Stomach (tissue), 9 donors: ENCODE measurements around the gene ANKDD1B. TPM values are rescaled to one million over a fixed set of nuclear protein-coding genes. Genes with fewer than 3 reads are reported as not detected.
"Not testable (repeated sequence)": the region's sequence is repeated elsewhere in the genome, so short reads cannot be mapped to it uniquely, and the experiment has no call there.

ENCODE experiments used
- DNase-seq, 2 donors: peaks; one replicate each; pipeline versions ENCODE4 v3.0.0 to v3.0.0-alpha.2; 2013 to 2019
- H3K27ac ChIP-seq, 5 donors: fragments of 200-600 bp in 4 of 5; sonication (generic) in 4 of 5; one replicate each; pipeline ENCODE4 v1.5.1; 2013 to 2019; ENCODE audit warnings: mild to moderate bottlenecking in 1 of 5, moderate library complexity in 1 of 5
- H3K27me3 ChIP-seq, 3 donors: fragments of 200-600 bp; sonication (generic); one replicate each; pipeline ENCODE4 v1.5.1; 2017 to 2019; ENCODE audit warnings: mixed run types in 1 of 3
- H3K36me3 ChIP-seq, 4 donors: fragments of 200-600 bp; sonication (generic); 1 replicate in 3 of 4; 2 replicates in 1 of 4; pipeline ENCODE4 v1.5.1; 2016 to 2019
- H3K4me1 ChIP-seq, 4 donors: fragments of 200-600 bp; sonication (generic); one replicate each; pipeline ENCODE4 v1.5.1; 2016 to 2019
- H3K4me3 ChIP-seq, 4 donors: fragments of 200-600 bp; sonication (generic) in 3 of 4; one replicate each; pipeline ENCODE4 v1.5.1; 2016 to 2019; ENCODE audit warnings: mild to moderate bottlenecking in 1 of 4
- H3K9me3 ChIP-seq, 4 donors: fragments of 200-600 bp; sonication (generic); one replicate each; pipeline ENCODE4 v1.5.1; 2016 to 2019
- CTCF ChIP-seq, 7 experiments: fragments of 450-650 bp in 4 of 7; fragments of 200-600 bp in 3 of 7; sonication (generic) in 3 of 7; IDR thresholded peaks; one replicate each; pipeline ENCODE4 v1.5.1; 2016 to 2019; ENCODE audit warnings: antibody characterized with exemption in 7 of 7, control low read depth in 2 of 7, mild to moderate bottlenecking in 1 of 7
- EP300 ChIP-seq: sonication (generic); formaldehyde crosslinking; IDR thresholded peaks from one replicate; pipeline ENCODE4 v1.6.1; 2017; ENCODE audit warnings: antibody characterized with exemption
- POLR2A ChIP-seq, 4 donors: fragments of 450-650 bp; IDR thresholded peaks; one replicate each; pipeline ENCODE4 v1.6.1; 2016; ENCODE audit warnings: antibody characterized with exemption in 4 of 4, control low read depth in 2 of 4, mild to moderate bottlenecking in 1 of 4, moderate library complexity in 1 of 4
- POLR2AphosphoS5 ChIP-seq, 3 donors: sonication (generic); formaldehyde crosslinking; IDR thresholded peaks; one replicate each; pipeline ENCODE4 v1.6.1; 2016; ENCODE audit warnings: antibody characterized with exemption in 3 of 3
- WGBS, 5 donors: extraction: QIAGEN DNeasy Blood & Tissue Kit in 3 of 5; methylation state at CpG; one replicate each; pipeline versions ENCODE4 v1.1.5 to v1.1.7; 2013 to 2018; 5-methylcytosine and 5-hydroxymethylcytosine counted together
- intact Hi-C: fragments of 100-400 bp; cut with DNase I; formaldehyde crosslinking; loops from one replicate; pipeline ENCODE4 v1.15.1; 2023; ENCODE audit warnings: low total_unique reads
- polyA plus RNA-seq, 3 donors: library from polyadenylated mRNA; stranded (reverse); fragments of 200-250 nt; gene quantifications; one replicate each; pipeline ENCODE4 v1.2.3, GENCODE V29; 2013
- total RNA-seq, 5 donors: library from RNA; depleted of rRNA; stranded (reverse); fragments of >200 nt; gene quantifications; one replicate each; pipeline versions ENCODE4 v1.1.0 to v1.2.3, GENCODE V29; 2014 to 2016
- donor health status: healthy with polysubstance abuse.
- donor health status: Bipolar disorder and iron deficiency.
- donor health status: healthy.

ANKDD1B gene
- total and polyA plus RNA-seq, 8 donors = 0.37 to 11.6 (median 3.6) TPM; not detected in 2

- Histone ChIP-seq H3K36me3 (peaks cover 0 to 27% (median 19%) of the 10 kb centered on the region in 4 donors), H3K4me1 (no peaks in the 10 kb centered on the region), H3K4me3 (no peak overlapping the region), H3K9me3 (no peaks in the 10 kb centered on the region), H3K27me3 (no peaks in the 10 kb centered on the region), H3K27ac (no peak overlapping the region)
- DNase-seq = no peak
- 76 to 86% (median 83%) methylated on average over 2 of the region's 2 CpGs for WGBS, 5 donors
- TF ChIP-seq POLR2AphosphoS5 (IDR thresholded peaks at IDR 0.05) = no peak
- TF ChIP-seq EP300 = no peak
- TF ChIP-seq CTCF (IDR thresholded peaks at IDR 0.05) = no peak
- no peak for TF ChIP-seq POLR2A (IDR thresholded peaks at IDR 0.05)
- intact Hi-C loops = no loop called here
These were observed 7.4 kb upstream of the ANKDD1B start for GRCh38 chr5:75603821-75604220.

GRCh38 chr5:75607341-75607740 is 3.9 kb upstream of the ANKDD1B start:
- H3K27me3 ChIP-seq, H3K4me3 ChIP-seq, intact Hi-C loops, DNase-seq, H3K36me3 ChIP-seq, H3K9me3 ChIP-seq, H3K27ac ChIP-seq: not testable (repeated sequence)
- WGBS, 5 donors = 79 to 93% (median 89%) methylated on average over 5 of the region's 5 CpGs
- H3K4me1 ChIP-seq = peaks cover 0 to 19% (median 13%) of the 10 kb centered on the region in 4 donors

GRCh38 chr5:75608870-75609269 is 2.4 kb upstream of the ANKDD1B start:
- intact Hi-C loops = no loop called here
- Histone ChIP-seq H3K4me1 (peaks cover 0 to 19% (median 14%) of the 10 kb centered on the region in 4 donors), H3K36me3 (no peaks in the 10 kb centered on the region), H3K9me3 (no peaks in the 10 kb centered on the region), H3K27me3 (peaks cover 0 to 9% (median 0%) of the 10 kb centered on the region in 3 donors), H3K4me3 (no peak overlapping the region), H3K27ac (no peak overlapping the region)
- TF ChIP-seq POLR2AphosphoS5 (IDR thresholded peaks at IDR 0.05) (no peak), POLR2A (IDR thresholded peaks at IDR 0.05) (no peak), EP300 (no peak), CTCF (IDR thresholded peaks at IDR 0.05) (no peak)
- no peak for DNase-seq
- 89 to 100% (median 96%) methylated on average over 1 of the region's 1 CpG for WGBS, 5 donors

GRCh38 chr5:75610201-75610600 is 1.1 kb upstream of the ANKDD1B start:
- WGBS, 5 donors = 85 to 88% (median 87%) methylated on average over 5 of the region's 5 CpGs
- no peak overlapping the region for H3K4me3 ChIP-seq
- peaks cover 0 to 9% (median 0%) of the 10 kb centered on the region in 3 donors for H3K27me3 ChIP-seq
- TF ChIP-seq POLR2A (IDR thresholded peaks at IDR 0.05) (no peak), EP300 (no peak), POLR2AphosphoS5 (IDR thresholded peaks at IDR 0.05) (no peak), CTCF (IDR thresholded peaks at IDR 0.05) (no peak)
- no peaks in the 10 kb centered on the region for H3K36me3 ChIP-seq
- no peak for DNase-seq
- no peaks in the 10 kb centered on the region for H3K9me3 ChIP-seq
- intact Hi-C loops = no loop called here
- peaks cover 0 to 19% (median 14%) of the 10 kb centered on the region in 4 donors for H3K4me1 ChIP-seq
- no peak overlapping the region for H3K27ac ChIP-seq

- H3K36me3 ChIP-seq, H3K9me3 ChIP-seq, intact Hi-C loops, H3K27me3 ChIP-seq: not testable (repeated sequence)
- Histone ChIP-seq H3K4me1 (peaks cover 0 to 19% (median 14%) of the 10 kb centered on the region in 4 donors), H3K27ac (peak overlapping the region in 4 of 5 donors; percentile 69 to 87 (median 80)), H3K4me3 (peak overlapping the region; percentile 50 to 60 (median 56))
- WGBS, 5 donors = 11 to 33% (median 21%) methylated on average over 11 of the region's 11 CpGs
- peak in 1 of 2 donors; percentile 41 for DNase-seq
These were observed 368 bp upstream of the ANKDD1B start for GRCh38 chr5:75610859-75611310.
